Suprapubic skin (tissue), 3 donors: ENCODE results near the gene SEMA4A.

Experiments
- CTCF ChIP-seq, 2 donors: fragments of 200-600 bp in 1 of 2; fragments of 450-650 bp in 1 of 2; sonication (generic) in 1 of 2; IDR thresholded peaks; one replicate each; pipeline ENCODE4 v1.5.1; 2016 to 2019; ENCODE audit warnings: antibody characterized with exemption in 2 of 2, mild to moderate bottlenecking in 1 of 2, moderate library complexity in 1 of 2
- POLR2A ChIP-seq, 2 donors: fragments of 450-650 bp; IDR thresholded peaks; one replicate each; pipeline ENCODE4 v1.6.1; 2017; ENCODE audit warnings: antibody characterized with exemption in 2 of 2, mild to moderate bottlenecking in 2 of 2, moderate library complexity in 2 of 2

GRCh38 chr1:156106624-156107488 lies 46.5 kb upstream of the SEMA4A start:
- no peak for TF ChIP-seq POLR2A (IDR thresholded peaks at IDR 0.05)
- TF ChIP-seq CTCF (IDR thresholded peaks at IDR 0.05) = no peak
